GM19468 (cell line): ENCODE data around the gene RNF43.

Source experiments
- ATAC-seq: cut with Tn5 transposase; IDR thresholded peaks from one replicate; pipeline ENCODE4 v1.9.1; 2021; ENCODE audit warnings: mild to moderate bottlenecking, moderate library complexity, moderate number of reproducible peaks; ENCODE audit not compliant: unreplicated experiment; ENCODE audit errors: extremely low read depth

The RNF43 gene

GRCh38 chr17:58368860-58369213 lies 48.5 kb downstream of the RNF43 start:
- ATAC-seq, result no peak
